ENCODE data around the gene SYT13.

SYT13 gene

GRCh38 chr11:45321669-45322068, 35.5 kb upstream of the SYT13 start:
- no peak for DNase-seq (ENCODE audit: low read depth)
- H3K4me3 ChIP-seq (ENCODE audit: control insufficient read depth, low read depth, low read length), result no peak overlapping the region
- no peak for TF ChIP-seq CTCF (conservative IDR thresholded peaks at IDR 0.05; ENCODE audit: control insufficient read depth, insufficient read depth, low read depth, low read length)

GRCh38 chr11:45321031-45321595, 35.0 kb upstream of the SYT13 start:
- TF ChIP-seq CTCF (conservative IDR thresholded peaks at IDR 0.05; ENCODE audit: control insufficient read depth, insufficient read depth, low read depth, low read length), result no peak
- DNase-seq (ENCODE audit: low read depth), result no peak
- no peak overlapping the region for H3K4me3 ChIP-seq (ENCODE audit: control insufficient read depth, low read depth, low read length)

GRCh38 chr11:45320371-45320770, 34.2 kb upstream of the SYT13 start:
- no peak overlapping the region for H3K4me3 ChIP-seq (ENCODE audit: control insufficient read depth, low read depth, low read length)
- no peak for TF ChIP-seq CTCF (conservative IDR thresholded peaks at IDR 0.05; ENCODE audit: control insufficient read depth, insufficient read depth, low read depth, low read length)
- DNase-seq (ENCODE audit: low read depth), result no peak

- no peak overlapping the region for H3K4me3 ChIP-seq (ENCODE audit: control insufficient read depth, low read depth, low read length)
- DNase-seq (ENCODE audit: low read depth), result no peak
- no peak for TF ChIP-seq CTCF (conservative IDR thresholded peaks at IDR 0.05; ENCODE audit: control insufficient read depth, insufficient read depth, low read depth, low read length)
Measured at GRCh38 chr11:45319077-45319476, 32.9 kb upstream of the SYT13 start.

GRCh38 chr11:45318516-45318915, 32.4 kb upstream of the SYT13 start:
- TF ChIP-seq CTCF (conservative IDR thresholded peaks at IDR 0.05; ENCODE audit: control insufficient read depth, insufficient read depth, low read depth, low read length), result no peak

GRCh38 chr11:45316258-45316657, 30.1 kb upstream of the SYT13 start:
- TF ChIP-seq CTCF (conservative IDR thresholded peaks at IDR 0.05; ENCODE audit: control insufficient read depth, insufficient read depth, low read depth, low read length), result no peak
- no peak overlapping the region for H3K4me3 ChIP-seq (ENCODE audit: control insufficient read depth, low read depth, low read length)
- DNase-seq (ENCODE audit: low read depth), result no peak

More at GRCh38 chr11:45318516-45318915, 32.4 kb upstream of the SYT13 start:
- no peak overlapping the region for H3K4me3 ChIP-seq (ENCODE audit: control insufficient read depth, low read depth, low read length)
- DNase-seq (ENCODE audit: low read depth), result no peak

GRCh38 chr11:45314900-45315299, 28.8 kb upstream of the SYT13 start:
- DNase-seq (ENCODE audit: low read depth), result no peak
- no peak overlapping the region for H3K4me3 ChIP-seq (ENCODE audit: control insufficient read depth, low read depth, low read length)
- no peak for TF ChIP-seq CTCF (conservative IDR thresholded peaks at IDR 0.05; ENCODE audit: control insufficient read depth, insufficient read depth, low read depth, low read length)

Data from fibroblast of mammary gland (primary cell).